GM23338 (cell line): Measurements from ENCODE around the gene KCNJ2. TPM values are rescaled to one million over a fixed set of nuclear protein-coding genes. Genes with fewer than 3 reads are reported as not detected.

Experiments used
- ATAC-seq: fragments of 200-7000 bp; cut with Tn5 transposase; 3 replicates; pipeline ENCODE4 v1.9.1; 2020
- DNase-seq: peaks from one replicate; pipeline ENCODE4 v3.0.0-alpha.2; 2015; ENCODE audit warnings: low spot score
- H2AFZ ChIP-seq: fragments of 200-600 bp; sonication (generic); 2 replicates; pipeline ENCODE4 v1.8.0; 2016; ENCODE audit warnings: antibody characterized with exemption, mild to moderate bottlenecking, moderate library complexity
- H3F3A ChIP-seq: fragments of 200-600 bp; sonication (generic); replicated peaks from 2 replicates; pipeline ENCODE4 v1.8.0; 2017; ENCODE audit warnings: antibody characterized with exemption, mixed run types, low read depth
- H3K27ac ChIP-seq: fragments of 200-600 bp; sonication (generic); 2 replicates; pipeline ENCODE4 v1.6.1; 2016; ENCODE audit warnings: low read depth
- H3K27me3 ChIP-seq: fragments of 200-600 bp; sonication (generic); 2 replicates; pipeline ENCODE4 v1.8.0; 2016; ENCODE audit warnings: mild to moderate bottlenecking, mixed run types, moderate library complexity; ENCODE audit not compliant: insufficient read depth
- H3K36me3 ChIP-seq: fragments of 200-600 bp; sonication (generic); 2 replicates; pipeline ENCODE4 v1.8.0; 2016; ENCODE audit warnings: mild to moderate bottlenecking; ENCODE audit not compliant: insufficient read depth
- H3K4me1 ChIP-seq: fragments of 200-600 bp; sonication (generic); 2 replicates; pipeline ENCODE4 v1.8.0; 2016; ENCODE audit warnings: mild to moderate bottlenecking, moderate library complexity; ENCODE audit not compliant: insufficient read depth
- H3K4me2 ChIP-seq: fragments of 200-600 bp; sonication (generic); 2 replicates; pipeline ENCODE4 v1.7.1; 2017; ENCODE audit warnings: mixed run types
- H3K4me3 ChIP-seq: fragments of 200-600 bp; sonication (generic); 2 replicates; pipeline ENCODE4 v1.6.1; 2016; ENCODE audit warnings: mixed run types
- H3K79me2 ChIP-seq: fragments of 200-600 bp; sonication (generic); replicated peaks from 2 replicates; pipeline ENCODE4 v1.8.0; 2017; ENCODE audit warnings: mild to moderate bottlenecking; ENCODE audit not compliant: insufficient read depth
- H3K9me2 ChIP-seq: fragments of 200-600 bp; sonication (generic); 2 replicates; pipeline ENCODE4 v1.8.0; 2017; ENCODE audit not compliant: insufficient read depth
- H4K20me1 ChIP-seq: fragments of 200-600 bp; sonication (generic); replicated peaks from 2 replicates; pipeline ENCODE4 v1.8.0; 2017; ENCODE audit warnings: mild to moderate bottlenecking; ENCODE audit not compliant: insufficient read depth
- H3K27ac Mint-ChIP-seq: 2 replicates; pipeline ENCODE4 v1.8.0; 2020; ENCODE audit warnings: inconsistent platforms, mild to moderate bottlenecking, moderate library complexity, mixed read lengths
- H3K27me3 Mint-ChIP-seq: 3 replicates; pipeline ENCODE4 v1.8.0; 2022; ENCODE audit warnings: low read depth, mild to moderate bottlenecking, moderate library complexity, mixed read lengths, inconsistent platforms; ENCODE audit not compliant: insufficient read depth, poor library complexity
- H3K36me3 Mint-ChIP-seq: 3 replicates; pipeline ENCODE4 v1.8.0; 2021; ENCODE audit warnings: low read depth, mild to moderate bottlenecking, inconsistent platforms, moderate library complexity, mixed read lengths
- H3K4me1 Mint-ChIP-seq: 3 replicates; pipeline ENCODE4 v1.8.0; 2020; ENCODE audit warnings: mild to moderate bottlenecking, inconsistent platforms, mixed read lengths
- H3K4me3 Mint-ChIP-seq: 3 replicates; pipeline ENCODE4 v1.8.0; 2021; ENCODE audit warnings: moderate library complexity, mild to moderate bottlenecking, inconsistent platforms, mixed read lengths
- H3K9me3 Mint-ChIP-seq: 3 replicates; pipeline ENCODE4 v1.8.0; 2020; ENCODE audit warnings: moderate library complexity, mild to moderate bottlenecking, inconsistent platforms, mixed read lengths
- CREB1 ChIP-seq: fragments of 250-450 bp; sonication (Bioruptor Pico); IDR thresholded peaks from 2 replicates; pipeline ENCODE4 v1.5.0; 2020; ENCODE audit warnings: low read depth, mild to moderate bottlenecking, moderate library complexity
- ETS1 ChIP-seq: IDR thresholded peaks from 2 replicates; pipeline ENCODE4 v1.6.1; 2016; ENCODE audit warnings: antibody characterized with exemption
- EZH2 ChIP-seq: fragments of 200-600 bp; sonication (generic); IDR thresholded peaks from one replicate; pipeline ENCODE4 v1.8.0; 2017; ENCODE audit warnings: antibody characterized with exemption, mild to moderate bottlenecking, low read depth; ENCODE audit not compliant: unreplicated experiment
- EZH2phosphoT487 ChIP-seq: fragments of 200-600 bp; sonication (generic); IDR thresholded peaks from one replicate; pipeline ENCODE4 v1.8.1; 2018; ENCODE audit warnings: antibody characterized with exemption; ENCODE audit not compliant: unreplicated experiment
- JUNB ChIP-seq: IDR thresholded peaks from one replicate; pipeline ENCODE4 v1.6.1; 2016; ENCODE audit warnings: antibody characterized with exemption; ENCODE audit not compliant: unreplicated experiment
- POLR2AphosphoS5 ChIP-seq: IDR thresholded peaks from 2 replicates; pipeline ENCODE4 v1.6.1; 2016; ENCODE audit warnings: antibody characterized with exemption, low read depth
- STAT1 ChIP-seq: IDR thresholded peaks from one replicate; pipeline ENCODE4 v1.6.1; 2016; ENCODE audit warnings: antibody characterized with exemption; ENCODE audit not compliant: unreplicated experiment
- ZNF114 ChIP-seq: fragments of 250-450 bp; sonication (Bioruptor Pico); IDR thresholded peaks from 2 replicates; pipeline ENCODE4 v1.5.0; 2020; ENCODE audit warnings: mild to moderate bottlenecking, moderate library complexity
- ZNF331 ChIP-seq: fragments of 250-450 bp; sonication (Bioruptor Pico); IDR thresholded peaks from 2 replicates; pipeline ENCODE4 v1.5.0; 2020; ENCODE audit warnings: low read depth, mild to moderate bottlenecking, moderate library complexity
- polyA plus RNA-seq: library from polyadenylated mRNA; unstranded; fragments of >200 nt; fragmentation: Nextera tagmentation; extraction: Ambion mirVana; gene quantifications from 2 replicates; pipeline ENCODE4 v1.2.1, GENCODE V29; 2016
- total RNA-seq: library from RNA; depleted of rRNA; stranded (reverse); fragments of >200 nt; shearing (Covaris generic); gene quantifications from 2 replicates; pipeline ENCODE4 v1.2.3, GENCODE V29; 2014
- TF ChIP-seq, protein P1 (sequence below): IDR thresholded peaks from one replicate; pipeline ENCODE4 v1.6.1; 2018; ENCODE audit warnings: antibody characterized with exemption; ENCODE audit not compliant: unreplicated experiment
- TF ChIP-seq, protein P2 (sequence below), 2 experiments: fragments of 200-600 bp in 1 of 2; sonication (generic) in 1 of 2; conservative IDR thresholded peaks; 2 replicates each; pipeline versions ENCODE4 v1.5.1 to v1.6.1; 2016 to 2017; ENCODE audit warnings: antibody characterized with exemption in 2 of 2, low read depth in 2 of 2, mild to moderate bottlenecking in 2 of 2, moderate library complexity in 1 of 2

The KCNJ2 gene
- total and polyA plus RNA-seq, 2 experiments from 2014 or later: 2.1 to 4.4 TPM

GRCh38 chr17:70132505-70132904 lies 36.8 kb upstream of the KCNJ2 start:
- no peak overlapping the region for H3K4me3 ChIP-seq
- no peaks in the 10 kb centered on the region for H3K27me3 ChIP-seq
- H3K4me1 ChIP-seq: peaks cover 4% of the 10 kb centered on the region; the same call in 1 of the 2 replicates
- ATAC-seq (no peak), DNase-seq (no peak)
- no peak overlapping the region for H3K4me2 ChIP-seq
- peaks cover 3% of the 10 kb centered on the region for H3K27me3 Mint-ChIP-seq
- no peaks in the 10 kb centered on the region for H3K36me3 ChIP-seq
- no peak overlapping the region for H3K27ac Mint-ChIP-seq
- H4K20me1 ChIP-seq: no peaks in the 10 kb centered on the region
- no peaks in the 10 kb centered on the region for H3K79me2 ChIP-seq
- peaks cover 5% of the 10 kb centered on the region for H3K9me2 ChIP-seq
- H3K4me1 Mint-ChIP-seq: peaks cover 7% of the 10 kb centered on the region
- TF ChIP-seq ETS1 (no peak), EZH2 (no peak), EZH2phosphoT487 (no peak)
- H3K36me3 Mint-ChIP-seq: no peaks in the 10 kb centered on the region; the same call in 2 of the 3 replicates
- no peak overlapping the region for H3K4me3 Mint-ChIP-seq
- no peak overlapping the region for H2AFZ ChIP-seq
- H3F3A ChIP-seq: no peaks in the 10 kb centered on the region
- H3K9me3 Mint-ChIP-seq: no peaks in the 10 kb centered on the region
- no peak overlapping the region for H3K27ac ChIP-seq

GRCh38 chr17:70134042-70134441 lies 35.3 kb upstream of the KCNJ2 start:
- H3F3A ChIP-seq: no peaks in the 10 kb centered on the region
- no peak overlapping the region for H3K4me2 ChIP-seq
- peaks cover 3% of the 10 kb centered on the region for H3K27me3 Mint-ChIP-seq
- H4K20me1 ChIP-seq: no peaks in the 10 kb centered on the region
- no peaks in the 10 kb centered on the region for H3K36me3 Mint-ChIP-seq
- no peak overlapping the region for H2AFZ ChIP-seq
- H3K9me3 Mint-ChIP-seq: no peaks in the 10 kb centered on the region
- H3K36me3 ChIP-seq: no peaks in the 10 kb centered on the region
- DNase-seq (no peak), ATAC-seq (no peak)
- H3K4me3 ChIP-seq: no peak overlapping the region
- H3K79me2 ChIP-seq: no peaks in the 10 kb centered on the region
- H3K4me1 ChIP-seq: peaks cover 15% of the 10 kb centered on the region; the same call in 1 of the 2 replicates
- H3K9me2 ChIP-seq: peaks cover 5% of the 10 kb centered on the region
- H3K4me3 Mint-ChIP-seq: no peak overlapping the region
- no peaks in the 10 kb centered on the region for H3K27me3 ChIP-seq
- H3K4me1 Mint-ChIP-seq: peaks cover 7% of the 10 kb centered on the region; the same call in 2 of the 3 replicates
- H3K27ac ChIP-seq: no peak overlapping the region
- no peak overlapping the region for H3K27ac Mint-ChIP-seq
- TF ChIP-seq ZNF114 (CRISPR knock-in tag) (no peak), CREB1 (CRISPR knock-in tag) (no peak), JUNB (no peak), ETS1 (no peak), STAT1 (no peak), EZH2phosphoT487 (no peak), EZH2 (no peak), POLR2AphosphoS5 (no peak), ZNF331 (no peak)
- TF ChIP-seq, protein P1, sequence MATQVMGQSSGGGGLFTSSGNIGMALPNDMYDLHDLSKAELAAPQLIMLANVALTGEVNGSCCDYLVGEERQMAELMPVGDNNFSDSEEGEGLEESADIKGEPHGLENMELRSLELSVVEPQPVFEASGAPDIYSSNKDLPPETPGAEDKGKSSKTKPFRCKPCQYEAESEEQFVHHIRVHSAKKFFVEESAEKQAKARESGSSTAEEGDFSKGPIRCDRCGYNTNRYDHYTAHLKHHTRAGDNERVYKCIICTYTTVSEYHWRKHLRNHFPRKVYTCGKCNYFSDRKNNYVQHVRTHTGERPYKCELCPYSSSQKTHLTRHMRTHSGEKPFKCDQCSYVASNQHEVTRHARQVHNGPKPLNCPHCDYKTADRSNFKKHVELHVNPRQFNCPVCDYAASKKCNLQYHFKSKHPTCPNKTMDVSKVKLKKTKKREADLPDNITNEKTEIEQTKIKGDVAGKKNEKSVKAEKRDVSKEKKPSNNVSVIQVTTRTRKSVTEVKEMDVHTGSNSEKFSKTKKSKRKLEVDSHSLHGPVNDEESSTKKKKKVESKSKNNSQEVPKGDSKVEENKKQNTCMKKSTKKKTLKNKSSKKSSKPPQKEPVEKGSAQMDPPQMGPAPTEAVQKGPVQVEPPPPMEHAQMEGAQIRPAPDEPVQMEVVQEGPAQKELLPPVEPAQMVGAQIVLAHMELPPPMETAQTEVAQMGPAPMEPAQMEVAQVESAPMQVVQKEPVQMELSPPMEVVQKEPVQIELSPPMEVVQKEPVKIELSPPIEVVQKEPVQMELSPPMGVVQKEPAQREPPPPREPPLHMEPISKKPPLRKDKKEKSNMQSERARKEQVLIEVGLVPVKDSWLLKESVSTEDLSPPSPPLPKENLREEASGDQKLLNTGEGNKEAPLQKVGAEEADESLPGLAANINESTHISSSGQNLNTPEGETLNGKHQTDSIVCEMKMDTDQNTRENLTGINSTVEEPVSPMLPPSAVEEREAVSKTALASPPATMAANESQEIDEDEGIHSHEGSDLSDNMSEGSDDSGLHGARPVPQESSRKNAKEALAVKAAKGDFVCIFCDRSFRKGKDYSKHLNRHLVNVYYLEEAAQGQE: no peak
- TF ChIP-seq, protein P2, sequence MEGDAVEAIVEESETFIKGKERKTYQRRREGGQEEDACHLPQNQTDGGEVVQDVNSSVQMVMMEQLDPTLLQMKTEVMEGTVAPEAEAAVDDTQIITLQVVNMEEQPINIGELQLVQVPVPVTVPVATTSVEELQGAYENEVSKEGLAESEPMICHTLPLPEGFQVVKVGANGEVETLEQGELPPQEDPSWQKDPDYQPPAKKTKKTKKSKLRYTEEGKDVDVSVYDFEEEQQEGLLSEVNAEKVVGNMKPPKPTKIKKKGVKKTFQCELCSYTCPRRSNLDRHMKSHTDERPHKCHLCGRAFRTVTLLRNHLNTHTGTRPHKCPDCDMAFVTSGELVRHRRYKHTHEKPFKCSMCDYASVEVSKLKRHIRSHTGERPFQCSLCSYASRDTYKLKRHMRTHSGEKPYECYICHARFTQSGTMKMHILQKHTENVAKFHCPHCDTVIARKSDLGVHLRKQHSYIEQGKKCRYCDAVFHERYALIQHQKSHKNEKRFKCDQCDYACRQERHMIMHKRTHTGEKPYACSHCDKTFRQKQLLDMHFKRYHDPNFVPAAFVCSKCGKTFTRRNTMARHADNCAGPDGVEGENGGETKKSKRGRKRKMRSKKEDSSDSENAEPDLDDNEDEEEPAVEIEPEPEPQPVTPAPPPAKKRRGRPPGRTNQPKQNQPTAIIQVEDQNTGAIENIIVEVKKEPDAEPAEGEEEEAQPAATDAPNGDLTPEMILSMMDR (conservative IDR thresholded peaks at IDR 0.05; ENCODE audit: low read depth in 2 of 2): no peak
